WTC11 (cell line): ENCODE results near the gene FES.

Experiments used
- CTCF ChIP-seq: fragments of 200-600 bp; IDR thresholded peaks from 2 replicates; pipeline ENCODE4 v1.8.0; 2022; ENCODE audit warnings: antibody characterized with exemption
- GABPB1 ChIP-seq: sonication (generic); formaldehyde crosslinking; IDR thresholded peaks from 2 replicates; pipeline ENCODE4 v1.8.1; 2023; ENCODE audit warnings: mild to moderate bottlenecking, missing genetic modification reagents
- NFYB ChIP-seq: sonication (generic); formaldehyde crosslinking; conservative IDR thresholded peaks from 2 replicates; pipeline ENCODE4 v1.8.0; 2022; ENCODE audit warnings: low read depth, missing genetic modification reagents
- PRDM15 ChIP-seq: sonication (generic); formaldehyde crosslinking; IDR thresholded peaks from 2 replicates; pipeline ENCODE4 v1.8.0; 2022; ENCODE audit warnings: missing genetic modification reagents
- TF ChIP-seq, protein P1 (sequence below): sonication (generic); formaldehyde crosslinking; IDR thresholded peaks from 2 replicates; pipeline ENCODE4 v1.8.0; 2023; ENCODE audit warnings: missing genetic modification reagents, mild to moderate bottlenecking, borderline replicate concordance
- TF ChIP-seq, protein P2 (sequence below): sonication (generic); formaldehyde crosslinking; IDR thresholded peaks from 2 replicates; pipeline ENCODE4 v1.8.1; 2023; ENCODE audit warnings: mild to moderate bottlenecking, missing genetic modification reagents, moderate library complexity

GRCh38 chr15:90868261-90868689 is 16.0 kb upstream of the FES start, which contains the start of gene FURIN:
- no peak for TF ChIP-seq CTCF
- peak; percentile 78 for TF ChIP-seq PRDM15 (CRISPR knock-in tag)
- TF ChIP-seq, protein P1, sequence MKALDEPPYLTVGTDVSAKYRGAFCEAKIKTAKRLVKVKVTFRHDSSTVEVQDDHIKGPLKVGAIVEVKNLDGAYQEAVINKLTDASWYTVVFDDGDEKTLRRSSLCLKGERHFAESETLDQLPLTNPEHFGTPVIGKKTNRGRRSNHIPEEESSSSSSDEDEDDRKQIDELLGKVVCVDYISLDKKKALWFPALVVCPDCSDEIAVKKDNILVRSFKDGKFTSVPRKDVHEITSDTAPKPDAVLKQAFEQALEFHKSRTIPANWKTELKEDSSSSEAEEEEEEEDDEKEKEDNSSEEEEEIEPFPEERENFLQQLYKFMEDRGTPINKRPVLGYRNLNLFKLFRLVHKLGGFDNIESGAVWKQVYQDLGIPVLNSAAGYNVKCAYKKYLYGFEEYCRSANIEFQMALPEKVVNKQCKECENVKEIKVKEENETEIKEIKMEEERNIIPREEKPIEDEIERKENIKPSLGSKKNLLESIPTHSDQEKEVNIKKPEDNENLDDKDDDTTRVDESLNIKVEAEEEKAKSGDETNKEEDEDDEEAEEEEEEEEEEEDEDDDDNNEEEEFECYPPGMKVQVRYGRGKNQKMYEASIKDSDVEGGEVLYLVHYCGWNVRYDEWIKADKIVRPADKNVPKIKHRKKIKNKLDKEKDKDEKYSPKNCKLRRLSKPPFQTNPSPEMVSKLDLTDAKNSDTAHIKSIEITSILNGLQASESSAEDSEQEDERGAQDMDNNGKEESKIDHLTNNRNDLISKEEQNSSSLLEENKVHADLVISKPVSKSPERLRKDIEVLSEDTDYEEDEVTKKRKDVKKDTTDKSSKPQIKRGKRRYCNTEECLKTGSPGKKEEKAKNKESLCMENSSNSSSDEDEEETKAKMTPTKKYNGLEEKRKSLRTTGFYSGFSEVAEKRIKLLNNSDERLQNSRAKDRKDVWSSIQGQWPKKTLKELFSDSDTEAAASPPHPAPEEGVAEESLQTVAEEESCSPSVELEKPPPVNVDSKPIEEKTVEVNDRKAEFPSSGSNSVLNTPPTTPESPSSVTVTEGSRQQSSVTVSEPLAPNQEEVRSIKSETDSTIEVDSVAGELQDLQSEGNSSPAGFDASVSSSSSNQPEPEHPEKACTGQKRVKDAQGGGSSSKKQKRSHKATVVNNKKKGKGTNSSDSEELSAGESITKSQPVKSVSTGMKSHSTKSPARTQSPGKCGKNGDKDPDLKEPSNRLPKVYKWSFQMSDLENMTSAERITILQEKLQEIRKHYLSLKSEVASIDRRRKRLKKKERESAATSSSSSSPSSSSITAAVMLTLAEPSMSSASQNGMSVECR (CRISPR knock-in tag), result no peak
- no peak for TF ChIP-seq GABPB1 (CRISPR knock-in tag)
- TF ChIP-seq, protein P2, sequence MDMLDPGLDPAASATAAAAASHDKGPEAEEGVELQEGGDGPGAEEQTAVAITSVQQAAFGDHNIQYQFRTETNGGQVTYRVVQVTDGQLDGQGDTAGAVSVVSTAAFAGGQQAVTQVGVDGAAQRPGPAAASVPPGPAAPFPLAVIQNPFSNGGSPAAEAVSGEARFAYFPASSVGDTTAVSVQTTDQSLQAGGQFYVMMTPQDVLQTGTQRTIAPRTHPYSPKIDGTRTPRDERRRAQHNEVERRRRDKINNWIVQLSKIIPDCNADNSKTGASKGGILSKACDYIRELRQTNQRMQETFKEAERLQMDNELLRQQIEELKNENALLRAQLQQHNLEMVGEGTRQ (CRISPR knock-in tag), result no peak
- no peak for TF ChIP-seq NFYB (CRISPR knock-in tag)
